ENCODE data around the gene E2F6.

Gene E2F6

GRCh38 chr2:11416186-11416585 is 49.8 kb downstream of the E2F6 start:
- DNase-seq = no peak
- no peaks in the 10 kb centered on the region for H3K4me1 ChIP-seq (ENCODE audit: insufficient read depth, low read length)
- no peak overlapping the region for H2AFZ ChIP-seq (ENCODE audit: low read depth, low read length)
- H3K27ac ChIP-seq (ENCODE audit: low read length) = no peak overlapping the region
- no peak overlapping the region for H3K4me2 ChIP-seq (ENCODE audit: insufficient read depth, low read length)
- no peak overlapping the region for H3K9ac ChIP-seq (ENCODE audit: low read depth, low read length)
- no peaks in the 10 kb centered on the region for H3K36me3 ChIP-seq (ENCODE audit: insufficient read depth, low read length)
- ATAC-seq (ENCODE audit: insufficient read depth, low read depth) = no peak
- H3K79me2 ChIP-seq (ENCODE audit: insufficient read depth, low read length) = no peaks in the 10 kb centered on the region
- no peaks in the 10 kb centered on the region for H3K27me3 ChIP-seq (ENCODE audit: insufficient read depth, low read length, poor library complexity)
- no peak overlapping the region for H3K4me3 ChIP-seq (ENCODE audit: low read depth in 1 of 2, low read length in 2 of 2)
- no peaks in the 10 kb centered on the region for H4K20me1 ChIP-seq (ENCODE audit: insufficient read depth, low read length)
- peaks cover 9% of the 10 kb centered on the region for H3K9me3 ChIP-seq (ENCODE audit: insufficient read depth, low read length, severe bottlenecking)
- no peak for TF ChIP-seq EZH2 (IDR thresholded peaks at IDR 0.05; ENCODE audit: borderline replicate concordance, low read depth, low read length, severe bottlenecking)
- TF ChIP-seq, protein P1, sequence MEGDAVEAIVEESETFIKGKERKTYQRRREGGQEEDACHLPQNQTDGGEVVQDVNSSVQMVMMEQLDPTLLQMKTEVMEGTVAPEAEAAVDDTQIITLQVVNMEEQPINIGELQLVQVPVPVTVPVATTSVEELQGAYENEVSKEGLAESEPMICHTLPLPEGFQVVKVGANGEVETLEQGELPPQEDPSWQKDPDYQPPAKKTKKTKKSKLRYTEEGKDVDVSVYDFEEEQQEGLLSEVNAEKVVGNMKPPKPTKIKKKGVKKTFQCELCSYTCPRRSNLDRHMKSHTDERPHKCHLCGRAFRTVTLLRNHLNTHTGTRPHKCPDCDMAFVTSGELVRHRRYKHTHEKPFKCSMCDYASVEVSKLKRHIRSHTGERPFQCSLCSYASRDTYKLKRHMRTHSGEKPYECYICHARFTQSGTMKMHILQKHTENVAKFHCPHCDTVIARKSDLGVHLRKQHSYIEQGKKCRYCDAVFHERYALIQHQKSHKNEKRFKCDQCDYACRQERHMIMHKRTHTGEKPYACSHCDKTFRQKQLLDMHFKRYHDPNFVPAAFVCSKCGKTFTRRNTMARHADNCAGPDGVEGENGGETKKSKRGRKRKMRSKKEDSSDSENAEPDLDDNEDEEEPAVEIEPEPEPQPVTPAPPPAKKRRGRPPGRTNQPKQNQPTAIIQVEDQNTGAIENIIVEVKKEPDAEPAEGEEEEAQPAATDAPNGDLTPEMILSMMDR (IDR thresholded peaks at IDR 0.05; ENCODE audit: borderline replicate concordance, extremely low read depth, low read length, poor library complexity, severe bottlenecking) = no peak

DNA sequence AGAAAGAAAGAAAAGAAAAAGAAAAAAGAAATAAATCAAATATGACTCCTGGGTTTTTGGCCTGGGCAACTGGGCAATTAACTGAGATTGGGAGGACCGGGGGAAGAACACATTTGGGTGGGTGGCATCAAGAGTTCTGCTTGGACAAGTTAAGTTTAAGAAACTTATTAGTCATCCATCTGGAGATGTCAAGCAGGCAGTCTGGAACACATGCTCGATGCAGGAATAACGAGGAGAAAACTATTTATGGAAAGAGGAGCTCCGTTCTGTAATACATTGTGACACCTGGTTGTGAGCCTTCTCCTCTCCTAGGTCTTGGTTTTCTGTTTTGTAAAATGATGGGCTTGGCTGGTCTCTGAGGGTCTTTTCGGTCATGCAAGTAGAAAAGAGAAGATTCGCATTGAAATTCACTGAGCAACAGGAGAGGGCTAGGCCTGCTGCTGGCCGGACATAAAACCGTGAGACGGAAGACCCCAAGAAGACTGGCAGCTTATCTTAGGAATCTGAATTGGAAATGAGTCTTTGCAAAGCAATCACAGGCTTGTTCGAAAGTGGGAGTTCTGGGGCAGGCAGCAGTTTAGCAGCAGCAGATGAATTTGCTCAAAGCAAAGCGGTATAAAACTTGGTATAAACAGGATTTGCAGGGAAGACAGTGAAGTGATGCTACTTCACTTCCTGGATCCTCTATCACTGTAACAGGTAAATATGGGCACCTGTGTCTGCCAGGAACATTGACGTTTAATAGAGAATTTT is 51.4 kb downstream of the E2F6 start:
- no peak overlapping the region for H3K4me2 ChIP-seq (ENCODE audit: insufficient read depth, low read length)
- DNase-seq (no peak), ATAC-seq (ENCODE audit: insufficient read depth, low read depth) (no peak)
- no peak overlapping the region for H3K27ac ChIP-seq (ENCODE audit: low read length)
- no peak overlapping the region for H3K9ac ChIP-seq (ENCODE audit: low read depth, low read length)
- no peaks in the 10 kb centered on the region for H3K79me2 ChIP-seq (ENCODE audit: insufficient read depth, low read length)
- H3K4me1 ChIP-seq (ENCODE audit: insufficient read depth, low read length) = no peaks in the 10 kb centered on the region
- H2AFZ ChIP-seq (ENCODE audit: low read depth, low read length) = no peak overlapping the region
- no peak overlapping the region for H3K4me3 ChIP-seq (ENCODE audit: low read depth in 1 of 2, low read length in 2 of 2)
- TF ChIP-seq EZH2 (IDR thresholded peaks at IDR 0.05; ENCODE audit: borderline replicate concordance, low read depth, low read length, severe bottlenecking) = no peak
- TF ChIP-seq, protein P1 (IDR thresholded peaks at IDR 0.05; ENCODE audit: borderline replicate concordance, extremely low read depth, low read length, poor library complexity, severe bottlenecking) = no peak
- no peaks in the 10 kb centered on the region for H4K20me1 ChIP-seq (ENCODE audit: insufficient read depth, low read length)
- no peaks in the 10 kb centered on the region for H3K36me3 ChIP-seq (ENCODE audit: insufficient read depth, low read length)
- peaks cover 9% of the 10 kb centered on the region for H3K9me3 ChIP-seq (ENCODE audit: insufficient read depth, low read length, severe bottlenecking)
- H3K27me3 ChIP-seq (ENCODE audit: insufficient read depth, low read length, poor library complexity) = no peaks in the 10 kb centered on the region

DNA sequence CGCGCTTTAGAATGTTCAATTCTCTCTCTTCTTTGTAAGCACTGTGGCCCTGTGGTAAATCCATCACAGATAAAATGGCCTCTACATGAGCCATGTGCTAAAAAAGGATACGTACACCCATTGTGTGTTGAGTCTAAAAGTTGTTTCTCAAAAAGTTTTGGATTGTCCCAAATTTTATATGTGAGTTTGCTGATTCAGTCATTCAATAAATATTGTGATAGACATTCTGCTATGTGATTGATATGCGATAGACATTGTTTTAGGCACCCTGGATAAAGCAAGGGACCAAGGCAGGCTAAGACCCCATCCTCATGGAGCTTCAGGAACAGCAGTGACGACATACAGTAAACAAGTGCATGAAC is 53.5 kb downstream of the E2F6 start:
- no peaks in the 10 kb centered on the region for H4K20me1 ChIP-seq (ENCODE audit: insufficient read depth, low read length)
- H3K79me2 ChIP-seq (ENCODE audit: insufficient read depth, low read length) = no peaks in the 10 kb centered on the region
- H3K27me3 ChIP-seq (ENCODE audit: insufficient read depth, low read length, poor library complexity) = no peaks in the 10 kb centered on the region
- no peaks in the 10 kb centered on the region for H3K36me3 ChIP-seq (ENCODE audit: insufficient read depth, low read length)
- H3K27ac ChIP-seq (ENCODE audit: low read length) = no peak overlapping the region
- H2AFZ ChIP-seq (ENCODE audit: low read depth, low read length) = no peak overlapping the region
- DNase-seq (no peak), ATAC-seq (ENCODE audit: insufficient read depth, low read depth) (no peak)
- H3K4me2 ChIP-seq (ENCODE audit: insufficient read depth, low read length) = no peak overlapping the region
- H3K9me3 ChIP-seq (ENCODE audit: insufficient read depth, low read length, severe bottlenecking) = peaks cover 4% of the 10 kb centered on the region
- no peak overlapping the region for H3K4me3 ChIP-seq (ENCODE audit: low read depth in 1 of 2, low read length in 2 of 2)
- no peak overlapping the region for H3K9ac ChIP-seq (ENCODE audit: low read depth, low read length)
- no peak for TF ChIP-seq EZH2 (IDR thresholded peaks at IDR 0.05; ENCODE audit: borderline replicate concordance, low read depth, low read length, severe bottlenecking)
- TF ChIP-seq, protein P1 (IDR thresholded peaks at IDR 0.05; ENCODE audit: borderline replicate concordance, extremely low read depth, low read length, poor library complexity, severe bottlenecking) = no peak
- H3K4me1 ChIP-seq (ENCODE audit: insufficient read depth, low read length) = no peaks in the 10 kb centered on the region

All from DND-41 (cell line).